WTC11 (cell line): Measurements from ENCODE around the gene HIPK2.

ENCODE experiments used
- CBFB ChIP-seq: sonication (generic); formaldehyde crosslinking; IDR thresholded peaks from 2 replicates; pipeline ENCODE4 v1.8.1; 2022; ENCODE audit warnings: mild to moderate bottlenecking, low read depth, missing genetic modification reagents
- CREB1 ChIP-seq: sonication (generic); formaldehyde crosslinking; IDR thresholded peaks from 2 replicates; pipeline ENCODE4 v1.8.0; 2023; ENCODE audit warnings: mild to moderate bottlenecking, missing genetic modification reagents
- FOXK1 ChIP-seq: sonication (generic); formaldehyde crosslinking; IDR thresholded peaks from 2 replicates; pipeline ENCODE4 v1.8.0; 2022; ENCODE audit warnings: mild to moderate bottlenecking, moderate library complexity, missing genetic modification reagents
- JAZF1 ChIP-seq: fragments of 250-450 bp; sonication (Bioruptor Pico); IDR thresholded peaks from 2 replicates; pipeline ENCODE4 v1.9.0; 2021; ENCODE audit warnings: moderate library complexity, mild to moderate bottlenecking, inconsistent platforms
- KAT7 ChIP-seq: sonication (generic); formaldehyde crosslinking; IDR thresholded peaks from 2 replicates; pipeline ENCODE4 v1.8.1; 2023; ENCODE audit warnings: missing genetic modification reagents, mild to moderate bottlenecking, borderline replicate concordance
- MYBL2 ChIP-seq: sonication (generic); formaldehyde crosslinking; IDR thresholded peaks from 2 replicates; pipeline ENCODE4 v1.8.1; 2023; ENCODE audit warnings: mild to moderate bottlenecking, moderate library complexity, missing genetic modification reagents
- NR2C2 ChIP-seq: sonication (generic); formaldehyde crosslinking; IDR thresholded peaks from 2 replicates; pipeline ENCODE4 v1.8.0; 2022; ENCODE audit warnings: mild to moderate bottlenecking, missing genetic modification reagents
- TCF7 ChIP-seq: sonication (generic); formaldehyde crosslinking; IDR thresholded peaks from 2 replicates; pipeline ENCODE4 v1.8.0; 2022; ENCODE audit warnings: mild to moderate bottlenecking, low read depth, missing genetic modification reagents, moderate library complexity
- TP53 ChIP-seq: sonication (generic); formaldehyde crosslinking; IDR thresholded peaks from 2 replicates; pipeline ENCODE4 v1.8.1; 2023; ENCODE audit warnings: mild to moderate bottlenecking, missing genetic modification reagents
- ZNF317 ChIP-seq: sonication (generic); formaldehyde crosslinking; IDR thresholded peaks from 2 replicates; pipeline ENCODE4 v1.8.1; 2023; ENCODE audit warnings: low read depth, mild to moderate bottlenecking, moderate library complexity, missing genetic modification reagents, borderline replicate concordance
- TF ChIP-seq, protein P1 (sequence below): fragments of 200-600 bp; IDR thresholded peaks from 2 replicates; pipeline ENCODE4 v1.8.0; 2022; ENCODE audit warnings: antibody characterized with exemption
- TF ChIP-seq, protein P2 (sequence below): sonication (generic); formaldehyde crosslinking; conservative IDR thresholded peaks from 2 replicates; pipeline ENCODE4 v1.8.1; 2022; ENCODE audit warnings: mild to moderate bottlenecking, missing genetic modification reagents
- TF ChIP-seq, protein P3 (sequence below): sonication (generic); formaldehyde crosslinking; IDR thresholded peaks from 2 replicates; pipeline ENCODE4 v1.8.0; 2022; ENCODE audit warnings: mild to moderate bottlenecking, missing genetic modification reagents
- TF ChIP-seq, protein P4 (sequence below): fragments of 250-450 bp; sonication (Bioruptor Pico); IDR thresholded peaks from 2 replicates; pipeline ENCODE4 v1.8.0; 2021; ENCODE audit warnings: mild to moderate bottlenecking

DNA sequence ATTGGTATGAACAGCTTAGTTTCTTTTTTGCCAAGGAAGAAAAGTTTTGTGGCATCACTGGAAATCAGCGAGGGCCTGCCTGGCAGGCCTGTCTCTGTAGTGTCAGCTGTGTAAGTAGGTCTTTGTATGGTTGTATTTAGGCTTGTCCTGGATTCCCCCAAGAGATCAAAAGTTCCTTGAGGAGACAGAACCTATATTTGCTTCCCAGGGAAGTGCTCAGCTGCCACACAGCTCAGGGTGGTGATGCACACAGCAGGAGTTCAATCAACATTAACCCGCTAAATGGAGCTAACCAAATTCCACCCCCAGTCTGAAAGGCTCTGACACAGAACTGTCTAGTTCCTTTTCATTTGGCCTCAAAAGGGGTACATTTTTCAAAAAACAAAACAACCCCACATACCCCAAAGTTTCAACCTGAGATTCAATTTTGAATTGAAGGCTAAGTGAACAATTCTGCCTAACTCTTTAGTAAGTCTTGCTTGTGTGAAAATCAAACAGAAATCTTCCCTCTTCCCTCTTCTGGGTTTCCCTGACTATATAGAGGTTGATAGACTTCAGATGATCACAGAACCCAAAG, 129.9 kb downstream of the HIPK2 start:
- TF ChIP-seq CREB1 (CRISPR knock-in tag) (no peak), FOXK1 (CRISPR knock-in tag) (no peak), JAZF1 (CRISPR knock-in tag) (no peak), CBFB (CRISPR knock-in tag) (no peak), TP53 (CRISPR knock-in tag) (no peak), MYBL2 (CRISPR knock-in tag) (no peak), TCF7 (CRISPR knock-in tag) (no peak), KAT7 (CRISPR knock-in tag) (no peak), ZNF317 (CRISPR knock-in tag) (no peak), NR2C2 (no peak)
- TF ChIP-seq, protein P1, sequence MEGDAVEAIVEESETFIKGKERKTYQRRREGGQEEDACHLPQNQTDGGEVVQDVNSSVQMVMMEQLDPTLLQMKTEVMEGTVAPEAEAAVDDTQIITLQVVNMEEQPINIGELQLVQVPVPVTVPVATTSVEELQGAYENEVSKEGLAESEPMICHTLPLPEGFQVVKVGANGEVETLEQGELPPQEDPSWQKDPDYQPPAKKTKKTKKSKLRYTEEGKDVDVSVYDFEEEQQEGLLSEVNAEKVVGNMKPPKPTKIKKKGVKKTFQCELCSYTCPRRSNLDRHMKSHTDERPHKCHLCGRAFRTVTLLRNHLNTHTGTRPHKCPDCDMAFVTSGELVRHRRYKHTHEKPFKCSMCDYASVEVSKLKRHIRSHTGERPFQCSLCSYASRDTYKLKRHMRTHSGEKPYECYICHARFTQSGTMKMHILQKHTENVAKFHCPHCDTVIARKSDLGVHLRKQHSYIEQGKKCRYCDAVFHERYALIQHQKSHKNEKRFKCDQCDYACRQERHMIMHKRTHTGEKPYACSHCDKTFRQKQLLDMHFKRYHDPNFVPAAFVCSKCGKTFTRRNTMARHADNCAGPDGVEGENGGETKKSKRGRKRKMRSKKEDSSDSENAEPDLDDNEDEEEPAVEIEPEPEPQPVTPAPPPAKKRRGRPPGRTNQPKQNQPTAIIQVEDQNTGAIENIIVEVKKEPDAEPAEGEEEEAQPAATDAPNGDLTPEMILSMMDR, result no peak
- TF ChIP-seq, protein P2, sequence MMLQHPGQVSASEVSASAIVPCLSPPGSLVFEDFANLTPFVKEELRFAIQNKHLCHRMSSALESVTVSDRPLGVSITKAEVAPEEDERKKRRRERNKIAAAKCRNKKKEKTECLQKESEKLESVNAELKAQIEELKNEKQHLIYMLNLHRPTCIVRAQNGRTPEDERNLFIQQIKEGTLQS (CRISPR knock-in tag), result no peak
- TF ChIP-seq, protein P3, sequence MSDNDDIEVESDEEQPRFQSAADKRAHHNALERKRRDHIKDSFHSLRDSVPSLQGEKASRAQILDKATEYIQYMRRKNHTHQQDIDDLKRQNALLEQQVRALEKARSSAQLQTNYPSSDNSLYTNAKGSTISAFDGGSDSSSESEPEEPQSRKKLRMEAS, result no peak
- TF ChIP-seq, protein P4, sequence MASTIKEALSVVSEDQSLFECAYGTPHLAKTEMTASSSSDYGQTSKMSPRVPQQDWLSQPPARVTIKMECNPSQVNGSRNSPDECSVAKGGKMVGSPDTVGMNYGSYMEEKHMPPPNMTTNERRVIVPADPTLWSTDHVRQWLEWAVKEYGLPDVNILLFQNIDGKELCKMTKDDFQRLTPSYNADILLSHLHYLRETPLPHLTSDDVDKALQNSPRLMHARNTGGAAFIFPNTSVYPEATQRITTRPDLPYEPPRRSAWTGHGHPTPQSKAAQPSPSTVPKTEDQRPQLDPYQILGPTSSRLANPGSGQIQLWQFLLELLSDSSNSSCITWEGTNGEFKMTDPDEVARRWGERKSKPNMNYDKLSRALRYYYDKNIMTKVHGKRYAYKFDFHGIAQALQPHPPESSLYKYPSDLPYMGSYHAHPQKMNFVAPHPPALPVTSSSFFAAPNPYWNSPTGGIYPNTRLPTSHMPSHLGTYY (CRISPR knock-in tag), result no peak
